SU-DHL-6 (cell line): ENCODE results near the gene MARK3.
"Not testable (repeated sequence)": the region's sequence is repeated elsewhere in the genome, so short reads cannot be mapped to it uniquely, and the experiment has no call there.

Experiments
- H2AFZ ChIP-seq: fragments of 200-600 bp; sonication (generic); 2 replicates; pipeline ENCODE4 v1.6.1; 2014; ENCODE audit warnings: low read depth, mild to moderate bottlenecking, moderate library complexity, mixed read lengths, antibody characterized with exemption, low read length; ENCODE audit not compliant: severe bottlenecking
- H3F3A ChIP-seq: fragments of 200-600 bp; shearing (Covaris generic); 2 replicates; pipeline ENCODE4 v1.6.0; 2016; ENCODE audit warnings: antibody characterized with exemption, mild to moderate bottlenecking; ENCODE audit not compliant: insufficient read depth
- H3K27ac ChIP-seq: fragments of 200-600 bp; sonication (generic); 2 replicates; pipeline ENCODE4 v1.5.1; 2016; ENCODE audit warnings: low read depth, mild to moderate bottlenecking, low read length, moderate library complexity, mixed read lengths
- H3K27me3 ChIP-seq: fragments of 200-600 bp; sonication (generic), shearing (Covaris generic); 2 replicates; pipeline ENCODE4 v1.6.0; 2014; ENCODE audit warnings: mild to moderate bottlenecking, low read length
- H3K36me3 ChIP-seq: fragments of 200-600 bp; sonication (generic); 2 replicates; pipeline ENCODE4 v1.6.1; 2014; ENCODE audit warnings: mild to moderate bottlenecking, low read length, mixed read lengths
- H3K4me2 ChIP-seq: fragments of 300-600, 200-600 bp; shearing (Covaris generic), sonication (generic); 2 replicates; pipeline ENCODE4 v1.6.0; 2014; ENCODE audit warnings: low read length, low read depth, mild to moderate bottlenecking; ENCODE audit not compliant: poor library complexity, severe bottlenecking
- H3K4me3 ChIP-seq: fragments of 200-600 bp; sonication (generic); 2 replicates; pipeline ENCODE4 v1.5.1; 2014; ENCODE audit warnings: antibody characterized with exemption, low read length, mild to moderate bottlenecking, mixed read lengths; ENCODE audit not compliant: insufficient read depth, poor library complexity, severe bottlenecking
- H3K79me2 ChIP-seq: fragments of 200-600 bp; sonication (generic); 2 replicates; pipeline ENCODE4 v1.6.1; 2014; ENCODE audit warnings: mild to moderate bottlenecking, low read length, moderate library complexity; ENCODE audit not compliant: insufficient read depth
- H3K9ac ChIP-seq: fragments of 200-600 bp; sonication (generic); 2 replicates; pipeline ENCODE4 v1.7.0; 2014; ENCODE audit warnings: mild to moderate bottlenecking, low read length
- H3K9me2 ChIP-seq: fragments of 200-600 bp; sonication (generic); replicated peaks from 2 replicates; pipeline ENCODE4 v1.6.1; 2014; ENCODE audit warnings: low read length; ENCODE audit not compliant: insufficient read depth
- H3K9me3 ChIP-seq: fragments of 200-600 bp; sonication (generic); 2 replicates; pipeline ENCODE4 v1.6.1; 2014; ENCODE audit warnings: low read length, mixed read lengths; ENCODE audit not compliant: insufficient read depth
- H4K20me1 ChIP-seq: fragments of 200-600 bp; sonication (generic); 2 replicates; pipeline ENCODE4 v1.6.1; 2014; ENCODE audit warnings: low read depth, mild to moderate bottlenecking, antibody characterized with exemption, low read length, moderate library complexity, mixed read lengths
- EZH2phosphoT487 ChIP-seq: fragments of 200-600 bp; sonication (generic), shearing (Covaris generic); conservative IDR thresholded peaks from 2 replicates; pipeline ENCODE4 v1.6.1; 2018; ENCODE audit warnings: mild to moderate bottlenecking, antibody characterized with exemption, low read length, moderate library complexity, mixed read lengths
- TF ChIP-seq, protein P1 (sequence below): fragments of 200-600 bp; sonication (generic); IDR thresholded peaks from one replicate; pipeline ENCODE4 v1.5.1; 2017; ENCODE audit warnings: antibody characterized with exemption, mild to moderate bottlenecking, low read length, moderate library complexity; ENCODE audit not compliant: insufficient read depth, poor library complexity, severe bottlenecking

MARK3 gene

DNA sequence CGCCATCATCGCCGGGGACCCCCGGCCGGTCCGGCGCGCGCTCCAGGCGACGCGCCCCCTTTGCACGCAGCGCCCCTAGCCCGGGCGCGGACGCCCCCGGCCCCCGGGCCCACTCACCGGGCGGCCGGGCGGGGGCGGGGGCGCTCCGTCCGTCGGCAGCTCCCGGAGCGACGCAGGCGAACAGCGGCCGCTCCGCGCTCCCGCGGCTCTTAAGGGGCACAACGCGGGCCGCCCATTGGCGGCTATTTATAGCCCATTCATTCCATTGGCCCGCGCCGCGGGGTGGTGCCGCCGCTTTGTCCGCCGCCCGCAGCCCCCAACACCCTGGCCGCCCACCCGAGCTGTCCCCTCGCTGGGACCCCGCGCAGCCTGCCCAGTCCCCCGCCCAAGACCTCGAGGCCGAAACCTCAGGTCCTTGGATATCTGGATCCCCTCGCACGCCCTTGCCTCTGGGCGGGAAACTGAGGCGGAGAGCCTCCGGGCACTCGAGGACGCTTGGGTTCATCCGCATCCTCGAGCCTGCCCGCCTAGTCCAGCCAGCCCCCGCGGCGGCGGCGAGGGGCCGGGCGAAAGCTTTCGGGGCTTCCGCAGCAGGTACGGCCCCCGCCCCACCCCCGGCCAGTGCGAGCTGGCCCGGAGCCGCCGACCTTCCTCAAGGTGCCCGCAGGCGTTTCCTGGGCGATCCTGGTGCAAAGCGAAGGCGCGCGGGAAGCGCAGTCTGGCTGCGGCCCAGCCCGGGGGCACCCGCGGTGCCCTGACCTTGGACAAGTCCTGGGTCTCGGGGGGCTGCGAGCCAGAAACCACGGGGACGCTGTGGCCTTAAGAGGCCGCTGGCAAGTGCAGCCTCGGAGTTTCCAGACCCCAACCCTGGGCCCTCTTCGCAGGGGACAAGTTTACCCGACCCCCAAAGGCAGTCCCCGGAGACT lies 137.7 kb downstream of the MARK3 start, which contains the start of gene CKB:
TSS of gene CKB (minus strand) at position 182 of the 926 bp plus-strand sequence. CDS start 337 bp downstream, outside the sequence.
- H3K9ac ChIP-seq, result no peak within 1 kb of the TSS
- no peak within 1 kb of the TSS for H3K27ac ChIP-seq
- TF ChIP-seq EZH2phosphoT487, result no peak
- TF ChIP-seq, protein P1, sequence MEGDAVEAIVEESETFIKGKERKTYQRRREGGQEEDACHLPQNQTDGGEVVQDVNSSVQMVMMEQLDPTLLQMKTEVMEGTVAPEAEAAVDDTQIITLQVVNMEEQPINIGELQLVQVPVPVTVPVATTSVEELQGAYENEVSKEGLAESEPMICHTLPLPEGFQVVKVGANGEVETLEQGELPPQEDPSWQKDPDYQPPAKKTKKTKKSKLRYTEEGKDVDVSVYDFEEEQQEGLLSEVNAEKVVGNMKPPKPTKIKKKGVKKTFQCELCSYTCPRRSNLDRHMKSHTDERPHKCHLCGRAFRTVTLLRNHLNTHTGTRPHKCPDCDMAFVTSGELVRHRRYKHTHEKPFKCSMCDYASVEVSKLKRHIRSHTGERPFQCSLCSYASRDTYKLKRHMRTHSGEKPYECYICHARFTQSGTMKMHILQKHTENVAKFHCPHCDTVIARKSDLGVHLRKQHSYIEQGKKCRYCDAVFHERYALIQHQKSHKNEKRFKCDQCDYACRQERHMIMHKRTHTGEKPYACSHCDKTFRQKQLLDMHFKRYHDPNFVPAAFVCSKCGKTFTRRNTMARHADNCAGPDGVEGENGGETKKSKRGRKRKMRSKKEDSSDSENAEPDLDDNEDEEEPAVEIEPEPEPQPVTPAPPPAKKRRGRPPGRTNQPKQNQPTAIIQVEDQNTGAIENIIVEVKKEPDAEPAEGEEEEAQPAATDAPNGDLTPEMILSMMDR, result no peak
- H3K79me2 ChIP-seq, result no peaks in the 10 kb centered on the region
- H3K4me3 ChIP-seq, result peak within 1 kb of the TSS; percentile 55
- H3K9me3 ChIP-seq, result no peaks in the 10 kb centered on the region
- H3K27me3 ChIP-seq, result no peaks in the 10 kb centered on the region
- 0 out of 2 replicates have a peak, but pooled peaks cover 8% of the 10 kb centered on the region for H3F3A ChIP-seq
- H3K4me2 ChIP-seq, result peak within 1 kb of the TSS; percentile 61
- H2AFZ ChIP-seq, result no peak within 1 kb of the TSS
- H3K9me2 ChIP-seq, result no peaks in the 10 kb centered on the region
- no peaks in the 10 kb centered on the region for H3K36me3 ChIP-seq
- H4K20me1 ChIP-seq, result no peaks in the 10 kb centered on the region

GRCh38 chr14:103523575-103523954 lies 138.3 kb downstream of the MARK3 start:
- no peaks in the 10 kb centered on the region for H4K20me1 ChIP-seq
- no peak overlapping the region for H2AFZ ChIP-seq
- no peak overlapping the region for H3K27ac ChIP-seq
- H3K79me2 ChIP-seq, result no peaks in the 10 kb centered on the region
- no peak overlapping the region for H3K4me3 ChIP-seq
- H3K9ac ChIP-seq, result no peak overlapping the region
- H3K36me3 ChIP-seq, result no peaks in the 10 kb centered on the region
- H3K9me3 ChIP-seq, result no peaks in the 10 kb centered on the region
- 0 out of 2 replicates have a peak, but pooled peaks cover 8% of the 10 kb centered on the region for H3F3A ChIP-seq
- no peak overlapping the region for H3K4me2 ChIP-seq
- TF ChIP-seq EZH2phosphoT487, result no peak
- TF ChIP-seq, protein P1, result no peak
- H3K9me2 ChIP-seq, result no peaks in the 10 kb centered on the region
- H3K27me3 ChIP-seq, result no peaks in the 10 kb centered on the region

DNA sequence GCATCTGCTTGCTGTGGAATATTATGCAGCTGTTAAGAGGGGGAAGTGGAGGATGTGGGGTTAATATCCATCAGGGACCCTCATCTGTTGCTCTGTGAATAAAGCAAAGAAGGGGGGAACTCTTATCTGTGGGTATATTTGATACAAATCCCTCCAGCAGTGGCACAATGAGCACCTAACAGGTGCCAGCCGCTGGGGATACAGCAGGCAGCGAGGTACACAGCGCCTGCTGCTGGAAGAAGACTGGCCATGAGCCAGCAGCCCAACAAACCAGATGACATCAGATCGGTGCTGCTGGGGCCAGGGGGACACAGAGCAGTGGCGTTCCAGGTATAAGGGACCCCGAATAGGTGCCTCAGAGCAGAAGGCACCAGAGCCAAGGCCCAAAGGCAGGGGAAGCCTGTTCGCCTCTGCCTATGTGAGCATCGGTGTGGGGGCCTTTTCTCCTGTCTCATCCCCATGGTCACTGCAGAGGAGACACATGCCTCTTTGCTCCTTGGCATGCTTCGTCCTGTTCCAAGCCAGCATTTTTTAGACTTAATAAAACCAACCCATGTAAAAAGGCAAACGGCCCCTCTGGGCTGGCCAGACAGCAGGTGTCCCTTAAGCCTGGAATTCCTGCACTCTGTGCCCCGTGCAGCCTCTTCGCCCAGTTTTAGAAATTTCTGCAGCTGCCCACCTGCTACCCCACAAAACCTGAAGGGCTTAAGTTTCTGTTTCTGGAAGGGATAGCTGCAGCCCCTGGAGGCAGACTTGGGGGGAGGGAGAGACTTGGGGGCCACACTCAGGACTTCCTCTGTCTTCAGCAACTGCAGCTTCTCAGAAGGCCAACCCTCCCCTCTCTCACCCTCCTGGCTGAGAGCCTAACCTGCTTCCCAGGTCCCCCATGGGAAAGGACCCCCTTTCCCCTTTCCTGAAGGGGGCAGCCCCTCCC lies 139.1 kb downstream of the MARK3 start:
- H3K27ac ChIP-seq, result no peak overlapping the region
- H3K9me3 ChIP-seq, result no peaks in the 10 kb centered on the region
- H4K20me1 ChIP-seq, result no peaks in the 10 kb centered on the region
- no peaks in the 10 kb centered on the region for H3K27me3 ChIP-seq
- H3F3A ChIP-seq, result 0 out of 2 replicates have a peak, but pooled peaks cover 8% of the 10 kb centered on the region
- no peak overlapping the region for H3K4me2 ChIP-seq
- H3K79me2 ChIP-seq, result peaks cover 2% of the 10 kb centered on the region
- H2AFZ ChIP-seq, result no peak overlapping the region
- TF ChIP-seq, protein P1, result no peak
- TF ChIP-seq EZH2phosphoT487, result no peak
- H3K36me3 ChIP-seq, result no peaks in the 10 kb centered on the region
- no peak overlapping the region for H3K4me3 ChIP-seq
- H3K9me2 ChIP-seq, result no peaks in the 10 kb centered on the region
- no peak overlapping the region for H3K9ac ChIP-seq

DNA sequence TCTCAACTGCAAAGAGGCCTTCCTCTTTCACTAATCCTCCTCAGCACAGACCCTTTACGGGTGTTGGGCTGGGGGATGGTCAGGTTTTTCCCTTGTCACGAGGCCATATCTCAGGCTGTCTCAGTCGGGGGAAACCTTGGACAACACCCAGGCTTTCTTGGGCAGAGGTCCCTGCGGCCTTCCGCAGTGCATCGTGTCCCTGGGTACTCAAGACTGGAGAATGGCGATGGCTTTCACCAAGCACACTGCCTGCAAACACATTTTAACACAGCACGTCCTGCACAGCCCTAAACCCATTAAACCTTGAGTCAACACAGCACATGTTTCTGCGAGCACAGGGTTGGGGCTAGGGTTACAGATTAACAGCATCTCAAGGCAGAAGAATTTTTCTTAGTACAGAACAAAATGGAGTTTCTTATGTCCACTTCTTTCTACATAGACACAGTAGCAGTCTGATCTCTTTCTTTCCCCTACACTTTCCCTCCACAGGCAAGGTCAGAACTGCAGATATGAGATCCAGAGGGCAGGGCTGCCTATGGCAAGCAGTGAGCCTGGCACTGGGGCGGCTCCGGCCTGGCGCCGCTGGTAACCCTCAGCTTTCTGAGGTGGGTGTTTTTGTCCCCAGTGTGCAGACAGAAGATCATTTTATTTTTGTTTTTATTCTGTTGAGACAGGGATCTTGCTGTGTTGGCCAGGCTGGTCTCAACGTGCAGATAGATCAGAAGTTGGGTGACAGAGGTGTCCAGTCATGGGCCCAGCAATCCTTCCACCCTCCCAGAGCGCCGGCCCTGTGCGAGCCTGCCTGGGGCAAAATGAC lies 140.4 kb downstream of the MARK3 start:
- not testable (repeated sequence) for H3F3A ChIP-seq, H3K27me3 ChIP-seq, H3K9ac ChIP-seq, H3K4me2 ChIP-seq, H3K36me3 ChIP-seq, H3K9me2 ChIP-seq, H3K4me3 ChIP-seq, H4K20me1 ChIP-seq, H3K27ac ChIP-seq, H2AFZ ChIP-seq, H3K9me3 ChIP-seq
- H3K79me2 ChIP-seq, result peaks cover 16% of the 10 kb centered on the region
